SHP77 (cell line): Measurements from ENCODE around the gene CYTH1.

Experiments
- DNase-seq, 2 experiments: peaks; one replicate each; lab custom pipeline; 2025; lab: John Stamatoyannopoulos, UW

The CYTH1 gene

DNA sequence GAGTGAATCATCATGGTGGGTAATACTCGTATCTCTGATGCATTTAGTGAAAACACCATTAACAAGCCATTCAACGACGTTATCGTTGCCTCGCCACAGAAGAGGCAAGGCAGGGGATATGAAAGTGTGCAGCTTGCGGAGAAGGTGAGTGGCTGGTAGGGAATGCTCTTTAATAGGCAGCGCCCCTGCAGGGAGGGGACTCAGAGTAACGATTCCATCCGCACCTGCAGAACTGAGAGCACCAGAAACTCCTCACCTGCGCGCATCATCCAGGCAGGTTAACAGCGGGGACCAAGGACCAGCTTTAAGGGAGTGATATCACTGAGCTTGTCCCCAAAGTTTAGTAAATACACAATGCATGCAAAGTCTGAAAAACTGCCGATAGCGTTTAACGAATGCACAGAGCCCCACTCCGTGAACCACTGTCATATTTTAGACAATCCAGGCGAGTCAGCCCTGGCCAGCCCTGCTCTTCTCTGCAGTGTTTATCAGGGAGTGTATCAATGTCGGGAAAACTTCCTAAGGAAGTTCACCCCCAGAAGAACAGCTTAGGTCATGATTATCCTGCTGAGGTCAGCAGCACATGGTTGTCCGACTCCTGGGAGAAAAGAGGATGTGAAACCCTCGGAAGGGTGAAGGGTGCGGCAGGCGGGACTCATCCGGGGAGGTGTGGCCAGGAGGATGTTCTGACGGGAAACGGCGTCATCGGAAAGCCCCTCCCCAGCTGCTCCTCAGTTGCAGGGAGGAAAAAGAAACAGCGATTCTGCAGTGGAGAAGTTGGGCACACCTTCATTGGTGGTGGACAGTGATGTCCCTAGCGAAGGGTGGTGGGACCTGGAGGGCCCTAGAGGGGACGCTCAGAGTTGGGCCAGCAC is 136.4 kb downstream of the CYTH1 start:
- DNase-seq = peak in 1 of 2 experiments; percentile 50

DNA sequence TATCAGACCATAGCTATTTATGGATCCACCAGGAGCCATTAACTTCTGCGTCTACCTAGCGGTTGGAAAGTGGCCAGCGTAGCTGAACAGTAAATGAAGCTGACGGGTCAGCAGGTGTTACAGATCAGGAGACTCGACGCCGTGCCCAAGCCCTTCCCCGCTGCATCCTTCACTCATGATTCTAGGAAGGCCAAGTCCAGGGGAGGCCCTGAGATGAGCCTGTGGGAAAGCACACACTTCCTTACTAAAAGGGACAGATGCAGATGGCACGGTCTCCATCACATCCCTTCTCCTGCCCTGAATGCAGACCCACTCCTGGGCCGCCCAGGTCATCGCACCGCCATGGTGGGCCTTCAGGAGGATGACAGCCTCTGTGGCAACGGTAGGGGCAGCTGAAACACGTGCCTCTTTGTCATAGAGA is 137.1 kb downstream of the CYTH1 start:
- DNase-seq = no peak

DNA sequence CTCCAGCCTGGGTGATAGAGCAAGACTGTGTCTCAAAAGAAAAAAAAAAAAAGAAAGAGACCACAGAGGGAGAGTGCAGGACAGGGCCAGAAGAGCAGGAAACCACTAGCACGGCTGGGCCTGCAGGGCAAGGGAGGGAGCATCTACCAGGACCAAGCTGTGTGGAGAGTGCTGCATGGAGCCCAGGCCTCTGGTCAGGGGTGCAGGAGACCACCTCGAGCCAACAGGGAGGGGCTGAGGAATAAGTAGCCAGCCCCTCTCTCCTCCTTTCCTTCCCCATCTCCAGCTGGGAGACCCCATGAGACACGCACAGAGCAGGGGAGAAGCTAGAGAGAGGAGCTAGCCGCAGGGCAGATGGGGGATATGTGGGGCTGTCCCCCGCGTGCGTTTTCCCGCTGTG is 137.8 kb downstream of the CYTH1 start:
- DNase-seq = no peak

DNA sequence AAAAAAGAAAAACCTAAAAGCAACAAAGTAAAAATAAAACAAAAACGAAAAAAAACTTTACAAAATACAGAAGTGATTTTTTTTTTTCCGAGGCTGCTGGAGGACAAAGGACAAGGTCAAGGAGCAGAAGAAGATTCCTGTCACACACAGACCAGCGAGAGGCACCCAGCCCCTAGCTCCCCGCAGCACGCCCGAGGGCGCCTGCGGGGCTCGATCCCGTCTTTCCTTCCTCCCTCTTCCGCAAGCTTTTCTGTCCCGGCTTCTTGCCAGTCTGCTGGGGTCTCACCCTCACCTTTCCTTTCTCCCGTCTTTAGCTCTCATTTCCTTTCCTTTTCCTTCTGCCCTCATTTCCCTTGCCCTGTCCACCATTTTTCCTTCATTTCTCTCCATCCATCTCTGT is 138.7 kb downstream of the CYTH1 start:
- DNase-seq = no peak

DNA sequence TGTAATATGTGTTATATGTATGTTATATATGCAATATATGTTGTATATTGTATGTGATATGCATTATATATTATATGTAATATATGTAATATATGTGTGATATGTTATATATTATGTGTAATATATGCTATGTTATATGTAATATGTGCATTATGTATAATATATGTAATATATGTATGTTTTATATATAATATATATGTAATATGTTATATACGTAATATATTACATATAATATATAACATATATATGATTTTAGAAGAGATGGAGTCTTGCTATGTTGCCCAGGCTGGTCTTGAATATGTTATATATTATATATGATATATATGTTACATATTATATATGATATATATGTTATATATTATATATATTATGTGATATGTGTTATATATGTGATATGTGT is 139.4 kb downstream of the CYTH1 start:
- DNase-seq = no peak

DNA sequence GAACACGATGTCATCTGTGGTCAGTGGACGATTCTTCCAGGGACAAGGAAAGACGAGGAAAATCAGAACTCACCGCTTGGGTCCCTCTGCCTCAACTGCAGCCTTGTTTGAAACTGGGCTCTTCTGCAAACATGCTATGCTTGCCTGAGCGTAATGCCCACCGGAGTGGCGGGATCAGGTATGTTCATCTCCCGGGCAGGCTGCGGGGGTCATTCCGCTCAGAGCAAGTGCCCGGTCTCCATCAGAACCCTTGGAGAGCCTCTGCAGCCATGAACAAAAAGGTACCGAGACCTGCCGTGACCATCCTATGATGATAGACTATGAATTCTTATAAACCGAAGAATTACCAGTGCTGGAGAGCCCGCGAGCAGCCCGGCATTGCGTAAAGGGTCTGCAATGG is 140.4 kb downstream of the CYTH1 start:
- DNase-seq = no peak

DNA sequence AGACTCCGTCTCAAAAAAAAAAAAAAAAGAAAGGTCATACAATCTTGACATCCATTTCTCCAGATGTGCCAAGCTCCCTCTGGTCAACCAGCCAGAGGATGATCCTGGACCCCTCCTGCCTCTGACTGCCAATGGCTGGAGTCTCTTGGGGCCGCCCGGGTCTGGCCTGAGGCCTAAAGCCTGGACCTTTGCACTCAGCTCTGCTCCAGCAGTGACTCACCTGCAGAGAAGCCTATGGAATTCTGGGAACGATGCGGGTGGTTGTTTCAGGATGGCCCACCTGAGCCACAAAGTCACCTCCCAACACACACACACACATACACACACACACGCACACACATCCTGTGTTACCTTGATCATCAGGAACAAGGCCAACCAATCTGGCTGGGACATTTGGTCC is 140.8 kb downstream of the CYTH1 start:
- DNase-seq = no peak

DNA sequence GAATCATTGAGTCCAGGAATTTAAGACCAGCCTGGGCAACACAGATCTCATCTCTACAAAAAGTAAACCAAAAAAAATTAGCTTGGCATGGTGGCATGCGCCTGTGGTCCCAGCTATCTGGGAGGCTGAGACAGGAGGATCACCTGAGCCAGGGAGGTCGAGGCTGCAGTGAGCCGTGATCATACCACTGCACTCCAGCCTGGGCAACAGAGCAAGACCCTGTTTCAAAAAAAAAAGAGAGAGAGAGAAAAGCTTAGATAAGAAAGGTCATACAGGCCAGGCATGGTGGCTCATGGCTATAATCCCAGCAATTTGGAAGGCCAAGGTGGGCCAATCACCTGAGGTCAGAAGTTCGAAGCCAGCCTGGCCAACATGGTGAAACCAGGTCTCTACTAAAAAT is 141.4 kb downstream of the CYTH1 start:
- DNase-seq = no peak

DNA sequence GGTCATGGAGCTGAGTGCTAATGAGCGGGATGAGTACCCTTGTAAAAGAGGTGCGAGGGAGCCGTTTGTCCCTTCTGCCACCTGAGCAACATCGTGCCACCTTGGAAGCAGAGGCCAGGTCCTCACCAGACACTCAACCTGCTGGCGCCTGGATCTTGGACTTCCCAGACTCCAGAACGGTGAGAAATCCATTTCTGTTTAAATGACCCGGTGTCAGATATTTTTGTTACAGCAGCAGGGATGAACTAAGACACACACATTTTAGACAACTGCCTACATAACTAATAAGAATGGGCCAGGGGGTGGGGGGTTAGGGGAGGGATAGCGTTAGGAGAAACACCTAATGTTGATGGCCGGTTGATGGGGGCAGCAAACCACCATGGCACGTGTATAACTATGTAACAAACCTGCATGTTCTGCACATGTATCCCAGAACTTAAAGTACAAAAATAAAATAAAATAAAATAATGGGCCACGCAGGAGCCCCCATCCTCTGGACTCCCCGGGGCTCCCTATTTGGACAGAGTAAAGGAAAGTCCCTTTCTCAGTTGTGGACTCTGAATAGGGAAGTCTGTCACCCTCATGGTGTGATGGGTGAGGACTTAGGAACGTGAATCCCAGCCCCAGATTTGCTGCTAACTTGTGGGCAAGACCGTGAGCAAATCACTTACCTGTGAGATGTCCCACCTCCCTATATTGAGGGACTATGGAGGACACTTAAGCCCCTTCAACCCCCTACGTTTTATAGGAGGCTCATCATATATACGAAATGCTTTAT is 144.2 kb downstream of the CYTH1 start:
- DNase-seq = no peak

DNA sequence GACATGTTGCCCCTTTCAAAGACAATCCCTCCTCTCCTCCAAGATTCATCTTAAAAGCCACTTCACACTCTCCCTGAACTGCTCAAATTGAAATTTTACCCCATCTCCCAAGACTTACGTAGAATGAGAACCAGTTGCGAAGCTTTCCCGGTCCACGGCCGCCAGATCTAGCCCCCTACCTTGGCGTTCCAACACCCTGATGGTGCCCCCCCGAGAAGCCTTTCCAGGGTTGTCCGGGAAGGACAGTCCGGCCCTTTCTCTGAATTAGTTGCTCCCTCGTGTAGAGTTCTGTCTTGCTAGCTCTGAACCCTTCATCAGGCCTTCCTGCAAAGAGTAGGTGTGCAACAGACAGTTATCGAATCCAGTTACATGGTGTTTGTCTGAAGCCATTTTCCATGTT is 144.9 kb downstream of the CYTH1 start:
- DNase-seq = no peak

DNA sequence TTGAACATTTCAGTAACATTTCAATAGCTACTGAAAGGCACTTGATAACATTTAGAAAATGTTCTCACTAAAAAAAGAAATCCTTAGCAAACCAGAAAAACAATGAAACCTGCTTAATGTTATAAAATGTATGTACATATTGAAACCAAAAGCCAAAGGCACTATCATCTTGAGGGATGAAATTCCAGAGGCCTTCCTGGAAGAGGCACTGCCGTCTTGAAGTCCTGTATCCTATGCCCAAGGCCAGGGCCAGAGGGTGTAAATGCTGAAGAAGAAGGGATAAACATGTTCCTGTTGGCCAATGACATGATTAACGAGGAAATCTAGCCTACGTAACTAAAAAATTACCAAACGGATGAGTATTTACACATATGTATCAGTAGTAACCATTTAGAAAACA is 147.9 kb downstream of the CYTH1 start:
- DNase-seq = no peak

DNA sequence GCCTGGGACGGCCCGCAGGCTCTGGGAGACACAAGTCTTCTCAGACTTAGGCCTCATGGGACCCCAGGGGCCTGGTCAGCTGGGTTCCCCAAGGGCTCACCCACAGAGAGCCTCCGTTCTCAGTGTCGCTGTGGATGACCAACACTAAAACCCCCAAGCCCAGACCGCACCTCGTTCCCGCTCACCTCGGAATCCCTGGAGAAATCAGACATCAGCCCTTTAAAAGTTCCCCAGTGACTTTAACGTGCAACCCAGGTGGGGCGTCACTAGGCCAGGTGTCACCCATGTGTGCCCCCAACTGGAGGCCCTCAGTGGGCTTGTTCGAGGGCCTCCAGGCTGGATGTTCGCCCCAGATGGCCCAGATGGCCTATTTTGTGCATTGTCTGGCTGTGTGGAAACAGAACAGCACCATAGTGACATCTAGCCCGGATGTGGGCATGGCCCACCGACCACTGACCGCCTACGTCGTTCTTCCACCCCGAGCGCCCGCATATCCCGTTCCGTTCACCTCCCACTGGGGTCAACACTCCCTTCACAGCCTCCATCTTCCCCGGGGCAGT is 152.6 kb downstream of the CYTH1 start:
- DNase-seq = no peak

DNA sequence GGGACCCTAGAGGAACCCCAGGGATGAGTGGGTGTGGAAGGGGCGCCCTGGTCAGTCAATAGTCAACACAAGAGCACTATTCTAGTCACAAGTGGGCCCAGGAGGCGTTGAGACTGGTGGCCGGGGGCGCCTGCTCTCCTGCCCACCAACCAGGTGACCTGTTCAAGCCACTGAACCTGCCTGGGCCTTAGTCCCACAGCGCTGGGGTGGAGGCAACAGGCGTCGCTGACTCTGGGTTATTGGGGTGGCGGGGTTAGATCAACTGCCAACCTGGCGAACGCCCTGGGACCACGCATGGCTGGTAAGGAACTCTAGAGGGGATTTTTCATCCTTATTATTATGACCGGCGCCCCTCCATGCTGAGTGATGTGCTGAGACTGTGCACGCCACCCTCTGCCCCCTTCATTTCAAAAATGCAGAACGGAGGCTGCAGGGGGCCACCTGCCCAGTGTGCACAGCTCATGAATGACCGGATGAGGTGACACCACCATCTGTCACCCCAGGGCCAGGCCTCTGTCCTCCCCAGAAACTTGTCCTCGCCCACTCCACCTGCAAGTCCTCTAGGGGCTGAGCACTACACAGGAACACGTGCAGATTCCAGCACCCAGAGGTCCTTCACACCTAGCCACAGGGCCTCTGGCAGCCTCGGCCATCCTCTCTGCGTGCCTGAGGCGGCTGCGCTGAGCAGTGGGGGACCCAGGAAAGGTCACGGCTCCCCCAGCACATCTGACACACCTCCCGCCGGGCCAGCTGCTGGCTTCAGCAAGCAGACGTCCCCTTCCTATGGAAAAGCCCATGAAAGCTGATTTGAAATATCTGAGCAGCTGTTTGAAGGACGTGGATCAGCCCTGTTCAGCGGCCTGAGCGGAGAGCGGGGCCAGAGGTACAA is 153.3 kb downstream of the CYTH1 start:
- DNase-seq = no peak

DNA sequence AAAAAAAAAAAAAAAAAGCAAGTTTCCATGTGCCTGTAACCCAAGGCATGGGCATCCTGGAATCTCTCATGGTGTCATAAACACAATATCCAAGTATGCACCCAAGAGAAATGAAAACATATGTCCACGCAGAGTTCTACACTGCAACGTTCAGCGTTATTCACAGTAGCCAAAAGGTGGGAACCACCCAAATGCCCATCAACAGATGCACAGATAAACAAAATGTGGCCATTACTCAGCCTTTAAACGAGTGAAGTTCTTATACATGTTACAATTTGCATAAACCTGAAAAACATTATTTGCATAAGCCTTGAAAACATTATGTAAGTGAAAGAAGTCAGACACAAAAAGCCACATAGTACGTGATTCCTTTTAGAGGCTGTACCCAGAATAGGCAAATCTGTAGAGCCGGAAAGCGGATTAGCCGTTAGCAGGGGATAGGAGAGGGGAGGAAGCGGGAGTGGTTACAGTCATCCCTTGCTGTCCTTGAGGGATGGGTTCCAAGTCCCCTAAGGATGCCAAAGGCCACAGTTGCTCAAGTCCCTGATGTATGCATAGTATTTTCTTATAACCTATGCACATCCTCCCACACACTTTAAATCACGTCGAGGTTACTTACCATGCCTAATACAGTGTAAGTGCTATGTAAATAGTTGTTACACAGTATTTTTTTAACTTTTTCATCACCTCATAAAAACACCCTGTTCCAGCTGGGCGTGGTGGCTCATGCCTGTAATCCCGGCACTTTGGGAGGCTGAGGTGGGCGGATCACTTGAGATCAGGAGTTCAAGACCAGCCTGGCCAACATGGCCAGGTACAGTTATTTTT is 157.5 kb downstream of the CYTH1 start:
- DNase-seq = no peak
